GM10266 (cell line): ENCODE data around the gene PTAFR.

ENCODE experiments used
- DNase-seq: peaks from one replicate; pipeline ENCODE4 v3.0.0; 2012; ENCODE audit errors: extremely low spot score
- TF ChIP-seq, protein P1 (sequence below): IDR thresholded peaks from 2 replicates; pipeline ENCODE4 v1.5.1; 2012; ENCODE audit warnings: mild to moderate bottlenecking, low read depth; ENCODE audit not compliant: control insufficient read depth, insufficient read depth; ENCODE audit errors: missing control alignments

Gene PTAFR

GRCh38 chr1:28199328-28200233, 23.1 kb upstream of the PTAFR start:
- DNase-seq, result peak; percentile 85
- TF ChIP-seq, protein P1, sequence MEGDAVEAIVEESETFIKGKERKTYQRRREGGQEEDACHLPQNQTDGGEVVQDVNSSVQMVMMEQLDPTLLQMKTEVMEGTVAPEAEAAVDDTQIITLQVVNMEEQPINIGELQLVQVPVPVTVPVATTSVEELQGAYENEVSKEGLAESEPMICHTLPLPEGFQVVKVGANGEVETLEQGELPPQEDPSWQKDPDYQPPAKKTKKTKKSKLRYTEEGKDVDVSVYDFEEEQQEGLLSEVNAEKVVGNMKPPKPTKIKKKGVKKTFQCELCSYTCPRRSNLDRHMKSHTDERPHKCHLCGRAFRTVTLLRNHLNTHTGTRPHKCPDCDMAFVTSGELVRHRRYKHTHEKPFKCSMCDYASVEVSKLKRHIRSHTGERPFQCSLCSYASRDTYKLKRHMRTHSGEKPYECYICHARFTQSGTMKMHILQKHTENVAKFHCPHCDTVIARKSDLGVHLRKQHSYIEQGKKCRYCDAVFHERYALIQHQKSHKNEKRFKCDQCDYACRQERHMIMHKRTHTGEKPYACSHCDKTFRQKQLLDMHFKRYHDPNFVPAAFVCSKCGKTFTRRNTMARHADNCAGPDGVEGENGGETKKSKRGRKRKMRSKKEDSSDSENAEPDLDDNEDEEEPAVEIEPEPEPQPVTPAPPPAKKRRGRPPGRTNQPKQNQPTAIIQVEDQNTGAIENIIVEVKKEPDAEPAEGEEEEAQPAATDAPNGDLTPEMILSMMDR, result no peak

DNA sequence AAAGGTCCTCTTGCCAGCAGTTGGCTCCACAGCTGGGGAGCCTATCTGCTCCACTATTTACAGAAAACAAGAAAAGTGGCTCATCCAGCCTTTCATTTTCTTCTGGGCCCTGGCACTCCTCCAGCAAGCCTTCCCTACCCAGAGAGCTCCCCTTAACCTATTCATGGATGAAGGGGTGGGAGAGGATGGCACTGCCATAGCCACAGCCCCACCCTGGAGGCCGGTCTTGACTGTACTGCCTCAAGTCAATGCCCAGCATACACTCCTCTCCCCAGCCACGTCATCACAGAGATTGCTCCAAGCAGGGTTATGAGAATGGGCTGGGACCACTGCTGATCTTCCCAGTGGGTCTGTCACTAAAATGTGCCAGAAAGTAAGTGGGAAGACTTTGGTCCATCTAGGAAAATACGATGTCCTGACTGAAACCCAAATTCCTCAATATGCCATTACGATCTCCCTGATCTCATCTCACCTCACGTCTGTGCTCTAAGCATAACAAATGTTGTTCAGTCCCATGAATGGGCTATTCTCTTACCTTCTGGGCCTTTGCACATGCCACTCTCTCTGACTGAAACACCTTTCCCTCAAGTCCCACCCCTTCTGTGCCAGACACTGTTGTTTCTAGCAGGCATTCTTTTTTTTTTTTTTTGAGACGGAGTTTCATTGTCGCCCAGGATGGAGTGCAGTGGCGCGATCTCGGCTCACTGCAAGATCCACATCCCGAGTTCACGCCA, 21.4 kb upstream of the PTAFR start:
- DNase-seq, result no peak
- TF ChIP-seq, protein P1, result no peak

- no peak for DNase-seq
- TF ChIP-seq, protein P1, result no peak
These were observed 19.8 kb upstream of the PTAFR start for GRCh38 chr1:28196330-28196729.

DNA sequence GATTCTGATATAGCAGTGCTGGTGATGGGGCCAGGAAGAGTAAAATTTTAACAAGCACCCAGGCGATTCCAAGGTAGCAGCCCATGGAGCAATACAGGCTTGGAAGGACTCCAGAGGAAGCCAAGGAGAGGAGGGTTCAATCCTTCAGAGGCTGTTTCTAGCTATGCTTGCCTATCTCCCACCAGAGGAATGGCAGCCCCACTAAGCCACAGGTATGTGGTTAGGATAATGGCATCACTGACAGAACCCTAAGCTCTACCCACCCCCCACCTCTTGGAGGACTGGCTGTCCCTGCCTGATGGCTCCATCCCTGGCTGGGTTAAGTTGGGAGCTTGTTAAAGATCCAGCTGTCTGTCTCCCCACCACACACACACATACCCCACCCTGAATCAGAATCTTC, 19.3 kb upstream of the PTAFR start:
- no peak for DNase-seq
- TF ChIP-seq, protein P1, result no peak

DNA sequence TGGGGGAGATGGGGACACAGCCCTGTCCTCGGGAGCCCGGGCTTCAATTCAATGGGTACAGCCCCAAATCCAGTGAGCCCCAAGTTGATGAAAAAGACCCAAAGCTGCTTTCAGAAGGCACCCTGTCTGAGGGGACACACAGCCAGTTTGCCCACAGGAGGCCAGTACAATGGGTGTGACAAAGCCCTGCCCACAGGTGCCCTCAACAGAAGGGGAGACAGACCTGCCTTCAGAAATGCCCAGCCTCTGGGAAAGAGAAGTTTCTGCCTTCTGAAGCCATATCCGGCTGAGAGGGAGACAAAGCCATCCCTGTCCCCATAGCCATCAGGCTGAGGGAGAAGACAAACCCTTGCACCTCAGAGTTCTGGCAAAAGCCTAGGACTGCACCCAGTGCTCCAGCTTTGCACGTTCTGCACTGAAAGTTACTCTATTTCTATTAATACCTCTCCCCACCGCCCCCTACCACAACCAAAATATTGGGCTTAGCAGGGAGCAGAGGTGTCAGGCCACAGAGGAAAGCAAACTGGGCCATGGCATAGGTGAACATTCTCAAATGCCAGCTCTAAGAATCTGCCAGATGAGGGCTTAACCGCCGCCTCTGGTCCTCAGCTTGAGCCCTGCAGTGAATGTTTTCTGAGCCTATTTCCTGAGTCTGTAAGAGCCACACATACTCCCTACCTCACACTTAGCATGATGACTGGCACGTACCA, 18.0 kb upstream of the PTAFR start:
- TF ChIP-seq, protein P1, result no peak
- DNase-seq, result no peak

- DNase-seq, result no peak
- TF ChIP-seq, protein P1, result no peak
These were observed 17.2 kb upstream of the PTAFR start for GRCh38 chr1:28193701-28194161.
